Tibial artery (tissue), 4 donors: Measurements from ENCODE around the gene NLRC5.
A peak's percentile ranks its signal among the peaks of the same experiment; 100 is the strongest.

Source experiments
- DNase-seq, 2 donors: peaks; one replicate each; pipeline ENCODE4 v3.0.0-alpha.2; 2019
- H3K27ac ChIP-seq, 2 donors: fragments of 200-600 bp; sonication (generic) in 1 of 2; 1 replicate in 1 of 2; 2 replicates in 1 of 2; pipeline ENCODE4 v1.5.1; 2018 to 2019; ENCODE audit warnings: mild to moderate bottlenecking in 1 of 2
- H3K27me3 ChIP-seq, 2 donors: fragments of 200-600 bp; sonication (generic) in 1 of 2; one replicate each; pipeline versions ENCODE4 v1.5.1 to v1.6.0; 2016 to 2019
- H3K36me3 ChIP-seq, 3 donors: fragments of 200-600 bp; sonication (generic) in 2 of 3; one replicate each; pipeline ENCODE4 v1.5.1; 2016 to 2019; ENCODE audit warnings: mild to moderate bottlenecking in 2 of 3
- H3K4me1 ChIP-seq, 4 donors: fragments of 200-600 bp; sonication (generic) in 2 of 4; 1 replicate in 3 of 4; 2 replicates in 1 of 4; pipeline ENCODE4 v1.5.1; 2016 to 2019
- H3K4me3 ChIP-seq, 2 donors: fragments of 200-600 bp; sonication (generic) in 1 of 2; 1 replicate in 1 of 2; 2 replicates in 1 of 2; pipeline ENCODE4 v1.5.1; 2018 to 2019; ENCODE audit warnings: mild to moderate bottlenecking in 2 of 2
- H3K9me3 ChIP-seq, 3 donors: fragments of 200-600 bp; sonication (generic) in 1 of 3; one replicate each; pipeline ENCODE4 v1.5.1; 2016 to 2019
- intact Hi-C: fragments of 100-400 bp; cut with DNase I; formaldehyde crosslinking; loops from one replicate; pipeline ENCODE4 v1.15.0; 2023; ENCODE audit warnings: low total_unique reads
- TF ChIP-seq, protein P1 (sequence below), 2 experiments: fragments of 200-600 bp in 1 of 2; fragments of 450-650 bp in 1 of 2; IDR thresholded peaks; one replicate each; pipeline ENCODE4 v1.5.1; 2017 to 2019; ENCODE audit warnings: antibody characterized with exemption in 2 of 2, mild to moderate bottlenecking in 1 of 2, moderate library complexity in 1 of 2

Gene NLRC5

DNA sequence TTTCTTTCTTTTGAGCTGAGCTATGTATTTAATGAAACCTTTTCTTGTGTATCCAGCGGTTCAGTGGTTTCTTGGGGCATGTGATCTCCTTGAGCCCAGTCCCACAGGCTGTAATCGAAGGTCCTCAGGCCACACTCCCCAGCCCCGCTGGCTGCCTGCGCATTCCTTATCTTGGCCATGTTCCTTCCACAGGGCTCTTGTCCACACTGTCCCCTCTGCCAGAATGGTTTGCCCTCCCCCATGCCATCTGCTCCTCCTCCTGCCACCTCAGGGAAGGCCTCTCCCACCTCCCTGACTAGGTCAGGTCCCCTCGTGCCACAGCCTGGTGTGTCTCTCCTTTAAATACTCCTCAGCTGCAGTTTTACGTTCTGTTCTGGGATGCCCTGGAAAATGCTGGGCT, 12.1 kb upstream of the NLRC5 start:
- Histone ChIP-seq H3K27ac (no peak overlapping the region), H3K9me3 (no peaks in the 10 kb centered on the region), H3K4me1 (peaks cover 0 to 17% (median 12%) of the 10 kb centered on the region in 4 donors), H3K4me3 (no peak overlapping the region), H3K36me3 (no peaks in the 10 kb centered on the region), H3K27me3 (no peaks in the 10 kb centered on the region)
- TF ChIP-seq, protein P1, sequence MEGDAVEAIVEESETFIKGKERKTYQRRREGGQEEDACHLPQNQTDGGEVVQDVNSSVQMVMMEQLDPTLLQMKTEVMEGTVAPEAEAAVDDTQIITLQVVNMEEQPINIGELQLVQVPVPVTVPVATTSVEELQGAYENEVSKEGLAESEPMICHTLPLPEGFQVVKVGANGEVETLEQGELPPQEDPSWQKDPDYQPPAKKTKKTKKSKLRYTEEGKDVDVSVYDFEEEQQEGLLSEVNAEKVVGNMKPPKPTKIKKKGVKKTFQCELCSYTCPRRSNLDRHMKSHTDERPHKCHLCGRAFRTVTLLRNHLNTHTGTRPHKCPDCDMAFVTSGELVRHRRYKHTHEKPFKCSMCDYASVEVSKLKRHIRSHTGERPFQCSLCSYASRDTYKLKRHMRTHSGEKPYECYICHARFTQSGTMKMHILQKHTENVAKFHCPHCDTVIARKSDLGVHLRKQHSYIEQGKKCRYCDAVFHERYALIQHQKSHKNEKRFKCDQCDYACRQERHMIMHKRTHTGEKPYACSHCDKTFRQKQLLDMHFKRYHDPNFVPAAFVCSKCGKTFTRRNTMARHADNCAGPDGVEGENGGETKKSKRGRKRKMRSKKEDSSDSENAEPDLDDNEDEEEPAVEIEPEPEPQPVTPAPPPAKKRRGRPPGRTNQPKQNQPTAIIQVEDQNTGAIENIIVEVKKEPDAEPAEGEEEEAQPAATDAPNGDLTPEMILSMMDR (IDR thresholded peaks at IDR 0.05) = no peak
- DNase-seq = no peak
- intact Hi-C loops = loop anchor here (5.0 kb wide), 1 partner anchor 1615 kb away; no protein-coding TSS in a partner anchor

DNA sequence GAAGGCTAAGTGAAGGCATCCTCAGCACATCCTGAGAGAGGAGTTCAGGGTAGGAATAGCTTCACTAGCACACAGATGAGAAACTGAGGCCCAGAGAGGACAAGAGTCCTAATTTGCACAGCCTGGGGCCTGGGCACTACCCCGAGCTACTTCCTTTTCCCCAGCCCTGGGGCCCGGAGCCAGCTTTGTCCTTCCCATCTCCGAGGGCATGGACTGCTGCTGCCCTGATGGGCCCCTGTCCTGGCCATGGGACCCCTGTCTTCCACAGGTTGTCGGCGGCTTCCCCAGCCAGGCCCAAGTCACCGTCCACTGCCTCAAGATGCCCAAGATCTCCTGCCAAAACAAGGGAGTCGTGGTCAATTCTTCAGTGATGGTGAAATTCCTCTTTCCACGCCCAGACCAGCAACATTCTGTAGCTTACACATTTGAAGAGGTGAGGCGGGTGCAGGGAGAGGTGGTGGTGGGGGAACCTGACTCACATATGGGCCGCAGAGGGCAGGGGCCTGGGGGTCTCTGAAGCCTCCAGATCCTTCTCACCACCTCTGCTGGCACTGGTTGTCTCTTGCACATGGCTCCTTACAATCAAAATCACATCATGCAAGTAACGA, 11.4 kb upstream of the NLRC5 start:
- DNase-seq = no peak
- no peak overlapping the region for H3K27ac ChIP-seq
- H3K4me1 ChIP-seq = peaks cover 0 to 24% (median 16%) of the 10 kb centered on the region in 4 donors
- intact Hi-C loops = loop anchor here (5.0 kb wide), 1 partner anchor 1614 kb away; no protein-coding TSS in a partner anchor
- H3K36me3 ChIP-seq = no peaks in the 10 kb centered on the region
- TF ChIP-seq, protein P1 (IDR thresholded peaks at IDR 0.05) = no peak
- H3K9me3 ChIP-seq = no peaks in the 10 kb centered on the region
- no peaks in the 10 kb centered on the region for H3K27me3 ChIP-seq
- no peak overlapping the region for H3K4me3 ChIP-seq

DNA sequence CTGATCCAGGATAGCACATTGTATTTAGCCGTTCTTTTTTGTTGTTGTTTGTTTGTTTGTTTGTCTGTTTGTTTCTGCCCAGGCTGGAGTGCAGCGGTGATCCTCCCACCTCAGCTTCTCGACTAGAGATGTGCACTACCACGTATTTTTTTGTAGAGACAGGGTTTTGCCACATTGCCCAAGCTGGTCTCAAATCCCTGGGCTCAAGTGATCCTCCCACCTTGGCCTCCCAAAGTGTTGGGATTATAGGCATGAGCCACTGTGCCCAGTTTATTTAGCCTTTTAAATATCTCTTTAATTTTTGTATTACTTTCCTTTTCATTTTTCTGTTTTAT, 9.2 kb upstream of the NLRC5 start:
- Histone ChIP-seq H3K9me3 (no peaks in the 10 kb centered on the region), H3K4me3 (no peak overlapping the region), H3K36me3 (no peaks in the 10 kb centered on the region), H3K27ac (no peak overlapping the region), H3K27me3 (no peaks in the 10 kb centered on the region), H3K4me1 (peaks cover 0 to 46% (median 25%) of the 10 kb centered on the region in 4 donors)
- intact Hi-C loops = no loop called here
- no peak for DNase-seq
- TF ChIP-seq, protein P1 (IDR thresholded peaks at IDR 0.05) = no peak

DNA sequence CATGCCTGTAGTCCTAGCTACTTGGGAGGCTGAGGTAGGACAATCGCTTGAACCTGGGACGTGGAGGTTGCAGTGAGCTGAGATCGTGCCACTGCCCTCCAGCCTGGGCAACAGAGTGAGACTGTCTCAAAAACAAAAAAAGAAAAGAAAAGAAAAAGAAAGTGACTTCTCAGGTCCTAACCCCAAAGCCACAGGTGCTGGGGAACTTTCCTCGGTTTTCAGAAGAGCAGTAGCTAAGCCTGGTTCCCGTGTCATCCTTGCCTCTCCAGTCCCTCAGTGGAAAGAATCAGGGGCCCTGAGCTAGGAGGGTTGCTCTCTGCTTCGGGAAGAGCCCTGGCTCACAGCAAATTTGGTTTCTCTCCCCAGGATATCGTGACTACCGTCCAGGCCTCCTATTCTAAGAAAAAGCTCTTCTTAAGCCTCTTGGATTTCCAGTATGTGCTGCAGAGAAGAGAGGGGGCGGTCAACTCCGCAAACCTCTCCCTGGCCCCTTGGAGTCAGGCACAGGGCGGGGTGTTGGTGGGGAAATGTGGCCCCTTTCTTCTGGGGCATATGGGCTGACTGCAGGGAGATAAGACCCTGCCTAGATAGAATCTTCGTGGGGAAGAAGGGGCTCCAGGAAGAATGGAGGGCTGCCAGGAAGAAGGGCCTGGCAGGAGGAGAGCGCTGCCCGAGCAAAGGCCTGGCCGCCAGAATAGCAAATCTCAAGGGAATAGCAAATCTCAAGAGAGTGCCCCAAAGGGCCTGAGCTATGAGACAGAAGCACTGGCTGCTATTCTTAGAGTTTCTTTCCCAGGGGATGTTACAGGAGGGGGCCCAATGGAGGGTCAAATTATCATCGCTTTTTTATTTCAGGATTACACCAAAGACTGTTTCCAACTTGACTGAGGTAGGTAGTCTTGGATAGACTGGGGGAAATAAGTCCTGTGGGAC, 8.3 kb upstream of the NLRC5 start:
- TF ChIP-seq, protein P1 (IDR thresholded peaks at IDR 0.05) = no peak
- H3K27ac ChIP-seq = peak overlapping the region; percentile 57 to 63
- H3K4me1 ChIP-seq = peaks cover 0 to 55% (median 34%) of the 10 kb centered on the region in 4 donors
- no peaks in the 10 kb centered on the region for H3K9me3 ChIP-seq
- H3K4me3 ChIP-seq = no peak overlapping the region
- DNase-seq = no peak
- intact Hi-C loops = no loop called here
- H3K36me3 ChIP-seq = no peaks in the 10 kb centered on the region
- H3K27me3 ChIP-seq = no peaks in the 10 kb centered on the region

- intact Hi-C loops = no loop called here
- H3K4me3 ChIP-seq = no peak overlapping the region
- H3K27me3 ChIP-seq = no peaks in the 10 kb centered on the region
- no peaks in the 10 kb centered on the region for H3K9me3 ChIP-seq
- no peaks in the 10 kb centered on the region for H3K36me3 ChIP-seq
- TF ChIP-seq, protein P1 (IDR thresholded peaks at IDR 0.05) = no peak
- peaks cover 0 to 59% (median 35%) of the 10 kb centered on the region in 4 donors for H3K4me1 ChIP-seq
- peak in 1 of 2 donors; percentile 66 for DNase-seq
- peak overlapping the region; percentile 57 to 63 for H3K27ac ChIP-seq
These were observed 7.6 kb upstream of the NLRC5 start for GRCh38 chr16:56981729-56982271.
